Stimulated activated CD4-positive, alpha-beta T cell treated with anti-CD3 and anti-CD28 coated beads, Interleukin-1b, Interleukin-23, amount 100 ng/mL, for 24 hours (primary cell): ENCODE results near the gene LPCAT1.
"Not testable (repeated sequence)": the region's sequence is repeated elsewhere in the genome, so short reads cannot be mapped to it uniquely, and the experiment has no call there.

ENCODE experiments used
- DNase-seq, 4 experiments: peaks; one replicate each; pipeline ENCODE4 v3.0.0-alpha.2; 2020; ENCODE audit warnings: low read depth in 4 of 4, low spot score in 1 of 4

The LPCAT1 gene

DNA sequence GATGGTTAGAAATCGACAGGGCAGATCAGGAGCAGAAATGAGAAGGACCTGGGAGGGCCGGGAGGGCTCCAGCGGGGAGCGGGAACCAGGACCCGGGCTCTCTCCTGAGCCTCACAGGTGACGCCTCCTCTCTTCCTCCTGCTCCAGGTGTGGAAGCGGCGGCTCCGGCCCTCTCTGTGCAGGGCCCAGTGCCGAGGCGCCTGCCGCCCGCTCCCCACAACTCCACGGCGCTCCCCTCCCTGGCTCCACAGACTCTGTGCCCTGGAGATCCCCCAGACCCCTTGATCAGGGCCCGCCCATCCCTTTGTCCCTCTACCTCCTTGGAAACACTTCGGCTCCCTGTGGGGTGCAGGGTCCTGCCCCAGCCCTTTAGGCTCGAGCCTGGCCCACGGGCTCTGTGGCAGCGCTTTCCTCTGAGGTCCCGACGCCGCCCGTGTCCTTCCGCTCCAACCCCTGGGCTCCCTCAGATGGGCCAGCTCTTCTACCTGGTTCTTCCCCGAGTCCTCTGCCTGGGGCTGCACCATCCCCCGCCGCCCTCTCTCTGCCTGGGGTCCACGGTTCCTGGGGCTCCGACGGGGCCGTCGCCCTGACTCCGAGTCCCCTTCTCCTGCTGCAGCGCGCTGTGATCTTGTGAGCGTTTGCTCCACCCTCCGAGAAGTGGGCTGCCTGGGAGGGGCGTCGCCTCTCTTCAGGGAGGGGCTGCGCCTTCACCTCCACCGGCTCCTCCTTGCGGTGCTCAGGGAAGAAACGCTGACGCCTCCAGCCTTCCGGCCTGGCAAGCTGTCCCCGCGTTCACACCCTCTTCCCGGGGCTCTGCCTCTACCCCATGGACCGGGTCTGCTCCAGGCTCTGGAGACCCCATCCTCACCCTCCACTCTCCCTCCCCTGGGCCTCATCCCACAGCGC is 56.2 kb downstream of the LPCAT1 start:
- no peak for DNase-seq

- no peak for DNase-seq
These were observed 57.0 kb downstream of the LPCAT1 start for GRCh38 chr5:1466631-1467265.

DNA sequence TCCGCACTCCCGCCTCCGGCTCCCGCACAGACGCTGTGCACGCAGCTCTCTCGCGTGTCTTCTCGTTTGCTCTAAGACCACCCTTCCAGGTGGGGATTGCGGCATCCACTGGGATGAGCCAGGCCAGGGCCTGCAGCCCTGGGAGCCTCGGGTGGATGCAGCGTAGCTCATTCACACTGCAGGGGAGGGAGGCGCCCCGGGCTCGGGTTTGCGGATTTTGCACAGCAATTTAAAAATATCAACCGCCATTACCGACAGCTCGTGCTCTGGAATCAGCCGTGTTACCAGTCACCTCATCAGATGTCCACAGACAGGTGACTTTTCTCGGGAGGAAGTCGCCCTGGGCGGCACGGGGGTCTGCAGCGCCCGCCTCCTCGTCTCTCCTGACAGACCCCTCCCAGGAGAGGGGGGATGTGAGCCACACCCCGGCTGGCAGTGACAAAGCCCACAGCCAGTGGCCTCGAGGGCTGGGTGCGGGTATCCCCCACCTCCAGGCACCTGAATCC is 57.7 kb downstream of the LPCAT1 start:
- no peak for DNase-seq

- no peak for DNase-seq
These were observed 58.6 kb downstream of the LPCAT1 start for GRCh38 chr5:1465117-1465516.

DNA sequence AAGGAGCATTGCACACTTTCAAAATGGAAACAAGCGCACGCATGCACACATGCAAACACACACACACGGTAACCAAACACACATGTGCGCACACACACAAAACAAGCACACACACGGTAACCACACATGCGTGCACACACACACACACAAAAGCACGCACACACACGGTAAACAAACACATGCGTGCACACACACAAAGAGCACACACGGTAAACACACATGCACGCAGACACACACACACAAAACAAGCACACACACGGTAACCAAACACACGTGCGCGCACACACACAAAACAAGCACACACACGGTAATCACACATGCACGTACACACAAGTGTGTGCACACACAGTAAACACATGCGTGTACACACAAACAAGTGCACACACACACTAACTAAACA is 59.2 kb downstream of the LPCAT1 start:
- no peak for DNase-seq

- DNase-seq = no peak
These were observed 59.7 kb downstream of the LPCAT1 start for GRCh38 chr5:1464096-1464446.

DNA sequence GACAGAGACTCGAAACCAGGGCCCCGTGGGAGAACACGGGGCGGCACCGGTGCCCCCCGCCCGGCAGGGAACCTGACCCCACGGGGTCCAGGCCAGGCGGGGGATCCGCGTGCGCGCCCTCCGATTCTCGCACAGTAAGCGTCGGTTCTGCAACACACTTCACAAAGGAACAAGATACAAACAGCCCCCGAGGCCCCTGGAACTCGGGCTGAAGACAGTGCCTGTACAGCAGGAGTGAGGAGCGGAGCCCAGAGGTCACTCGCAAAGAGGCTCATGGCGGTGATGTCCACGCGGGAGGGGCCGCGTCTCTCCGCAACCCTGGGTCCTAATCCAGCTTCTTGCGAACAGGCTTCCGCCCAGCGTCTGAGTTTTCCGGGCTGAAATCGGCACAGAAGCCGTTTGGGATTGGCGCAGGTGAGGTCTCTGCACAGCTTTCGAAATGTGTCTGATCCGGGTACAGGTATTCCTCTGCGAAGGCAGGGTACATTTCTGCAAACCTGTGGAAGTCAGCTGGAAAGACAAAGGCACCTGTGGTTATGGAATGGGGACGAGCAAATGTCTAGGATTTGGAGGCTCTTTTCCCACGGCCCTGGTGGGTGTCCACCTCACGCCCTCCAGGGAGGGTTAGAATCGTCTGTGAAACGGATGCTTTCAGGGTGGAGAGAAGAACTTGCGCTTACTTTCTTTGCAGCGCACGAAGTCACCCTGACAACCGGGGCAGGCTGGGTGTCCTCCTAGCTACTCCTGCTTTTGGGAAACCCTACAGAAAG is 60.2 kb downstream of the LPCAT1 start:
- DNase-seq = no peak

DNA sequence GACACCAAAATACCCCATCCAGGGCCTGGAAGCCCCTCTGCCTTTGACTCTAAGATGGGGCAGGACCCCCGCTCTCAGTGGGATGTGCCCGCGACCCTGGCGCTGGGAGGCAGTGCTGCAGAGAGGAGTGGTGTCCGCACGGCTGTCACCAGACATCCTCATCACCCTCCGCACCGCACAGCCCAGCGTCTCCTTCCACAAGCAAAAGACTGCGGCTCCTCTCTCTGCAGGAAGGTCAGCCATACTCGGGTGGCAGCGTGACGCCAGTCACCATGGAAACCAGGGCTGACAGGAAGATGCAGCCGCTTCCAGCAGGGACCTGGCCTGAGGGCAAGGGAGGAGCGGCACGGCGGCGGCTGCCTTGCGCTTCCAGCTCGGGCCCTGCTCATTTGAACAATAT is 61.4 kb downstream of the LPCAT1 start:
- no peak for DNase-seq

- no peak for DNase-seq
These were observed 62.4 kb downstream of the LPCAT1 start for GRCh38 chr5:1461396-1461795.

- no peak for DNase-seq
These were observed 63.6 kb downstream of the LPCAT1 start for GRCh38 chr5:1460054-1460682.

DNA sequence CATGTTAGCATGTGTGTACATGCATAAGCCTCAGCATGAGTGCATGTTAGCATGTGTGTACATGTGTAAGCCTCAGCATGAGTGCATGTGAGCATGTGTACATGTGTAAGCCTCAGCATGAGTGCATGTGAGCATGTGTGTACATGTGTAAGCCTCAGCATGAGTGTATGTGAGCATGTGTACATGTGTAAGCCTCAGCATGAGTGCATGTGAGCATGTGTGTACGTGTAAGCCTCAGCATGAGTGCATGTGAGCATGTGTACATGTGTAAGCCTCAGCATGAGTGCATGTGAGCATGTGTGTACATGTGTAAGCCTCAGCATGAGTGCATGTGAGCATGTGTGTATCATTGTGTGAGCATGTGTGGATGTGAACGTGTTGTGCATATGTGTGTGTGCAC is 64.3 kb downstream of the LPCAT1 start:
- not testable (repeated sequence) for DNase-seq

DNA sequence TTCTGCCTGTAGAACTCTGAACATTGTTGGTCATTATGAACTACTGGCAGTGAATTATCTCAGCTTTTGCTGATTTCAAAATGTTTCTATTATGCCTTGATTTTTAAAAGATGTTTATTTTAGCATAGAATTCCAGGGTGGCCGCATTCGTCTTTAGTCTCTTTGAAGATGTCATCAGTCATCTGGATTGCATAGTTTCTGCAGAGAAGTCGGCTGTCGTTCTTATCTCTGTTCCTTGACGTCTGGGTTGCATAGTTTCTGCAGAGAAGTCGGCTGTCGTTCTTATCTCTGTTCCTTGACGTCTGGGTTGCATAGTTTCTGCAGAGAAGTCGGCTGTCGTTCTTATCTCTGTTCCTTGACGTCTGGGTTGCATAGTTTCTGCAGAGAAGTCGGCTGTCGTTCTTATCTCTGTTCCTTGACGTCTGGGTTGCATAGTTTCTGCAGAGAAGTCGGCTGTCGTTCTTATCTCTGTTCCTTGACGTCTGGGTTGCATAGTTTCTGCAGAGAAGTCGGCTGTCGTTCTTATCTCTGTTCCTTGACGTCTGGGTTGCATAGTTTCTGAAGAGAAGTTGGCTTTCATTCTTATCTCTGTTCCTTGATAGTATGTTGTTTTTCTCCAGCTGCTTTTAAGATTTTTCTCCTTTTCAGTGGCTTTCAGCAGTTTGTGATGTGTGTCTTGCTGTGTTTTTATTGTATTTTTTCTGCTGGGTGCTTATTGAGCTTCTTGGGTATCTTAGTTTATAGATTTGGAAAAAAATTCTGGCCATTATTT is 67.5 kb downstream of the LPCAT1 start:
- not testable (repeated sequence) for DNase-seq

GRCh38 chr5:1453613-1454012 is 70.1 kb downstream of the LPCAT1 start:
- DNase-seq = no peak

DNA sequence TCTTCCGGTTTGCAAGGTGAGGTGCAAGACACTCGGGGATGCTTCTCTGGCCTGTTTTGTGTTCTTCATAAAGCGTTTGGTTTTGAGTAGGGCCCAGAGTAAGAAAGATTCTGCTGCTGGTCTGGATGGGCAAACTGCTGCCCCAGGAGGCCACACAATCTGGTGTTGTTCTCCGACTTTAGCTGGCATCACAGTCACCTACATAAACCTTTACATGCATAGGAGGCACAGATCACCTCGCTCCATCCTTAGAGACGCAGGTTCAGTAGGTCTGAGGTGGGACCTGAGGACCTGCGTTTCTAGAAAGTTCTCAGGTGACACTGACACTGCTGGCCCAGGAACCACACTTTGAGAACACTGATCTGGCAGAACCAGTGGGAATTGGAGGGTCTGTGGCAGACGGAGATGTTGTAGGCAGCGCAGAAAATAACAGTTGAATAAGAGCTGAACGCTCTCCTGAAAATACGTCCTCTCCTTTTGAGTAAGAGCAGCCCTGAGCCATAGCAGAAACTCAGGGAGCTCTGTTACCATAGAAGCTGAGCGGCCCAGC is 74.6 kb downstream of the LPCAT1 start:
- no peak for DNase-seq

DNA sequence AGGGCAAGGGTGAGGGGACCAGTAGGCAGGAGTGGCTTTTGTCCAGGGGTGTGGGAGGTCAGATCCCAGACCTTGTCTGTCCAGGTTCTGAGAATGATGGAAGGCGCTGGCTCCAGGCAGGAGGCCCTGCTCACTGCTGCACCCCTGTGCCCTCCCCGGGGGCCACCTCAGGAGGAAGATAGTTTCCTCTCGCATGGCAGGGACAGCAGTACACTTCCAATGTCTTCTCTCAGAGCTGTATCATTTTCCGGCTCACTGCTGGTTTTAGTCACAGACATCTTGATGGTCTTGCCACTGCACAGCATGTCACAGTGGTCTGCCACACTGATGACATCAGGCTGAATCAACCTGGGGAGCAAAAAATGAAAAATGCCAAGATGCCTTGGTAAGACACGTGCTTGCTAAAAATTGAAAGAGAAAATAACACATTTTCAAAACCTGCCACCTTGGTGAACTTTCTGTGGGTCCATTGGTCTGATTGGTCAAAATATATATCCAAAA is 75.2 kb downstream of the LPCAT1 start:
- DNase-seq = no peak

- no peak for DNase-seq
These were observed 75.9 kb downstream of the LPCAT1 start for GRCh38 chr5:1447671-1448361.

DNA sequence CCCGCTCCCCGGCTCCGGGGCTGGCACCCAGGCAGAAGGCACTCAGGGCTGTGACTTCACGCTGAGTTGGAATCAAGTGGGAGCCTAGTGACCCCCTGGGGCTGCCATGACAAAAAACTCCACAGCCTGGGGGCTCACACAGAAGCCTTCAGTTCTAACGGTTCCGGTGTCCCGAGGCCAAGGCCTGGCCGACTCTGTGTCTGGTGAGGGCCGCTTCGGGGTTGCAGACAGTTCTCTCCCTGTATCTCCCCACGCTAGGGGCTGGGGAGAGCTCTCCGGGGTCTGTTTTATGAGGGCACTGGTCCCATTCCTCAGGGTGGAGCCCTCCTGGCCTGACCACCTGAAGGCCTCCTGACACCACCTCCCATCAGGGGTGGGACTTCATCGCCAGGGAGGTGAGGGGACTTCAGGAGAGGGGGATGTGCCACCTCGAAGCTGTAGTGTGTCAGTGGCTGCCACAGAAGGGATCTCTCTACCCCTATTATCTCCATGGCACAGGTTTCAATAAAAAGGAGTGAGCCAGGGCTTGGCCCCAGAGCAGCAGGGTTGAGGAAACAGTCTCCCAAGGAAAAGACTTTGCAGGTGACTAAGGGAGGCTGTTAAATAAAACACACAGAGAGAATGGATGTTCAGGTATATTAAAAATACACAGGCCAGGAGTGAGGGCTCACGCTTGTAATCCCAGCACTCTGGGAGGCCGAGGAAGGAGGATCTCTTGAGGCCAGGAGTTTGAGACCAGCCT is 77.0 kb downstream of the LPCAT1 start:
- DNase-seq = no peak

DNA sequence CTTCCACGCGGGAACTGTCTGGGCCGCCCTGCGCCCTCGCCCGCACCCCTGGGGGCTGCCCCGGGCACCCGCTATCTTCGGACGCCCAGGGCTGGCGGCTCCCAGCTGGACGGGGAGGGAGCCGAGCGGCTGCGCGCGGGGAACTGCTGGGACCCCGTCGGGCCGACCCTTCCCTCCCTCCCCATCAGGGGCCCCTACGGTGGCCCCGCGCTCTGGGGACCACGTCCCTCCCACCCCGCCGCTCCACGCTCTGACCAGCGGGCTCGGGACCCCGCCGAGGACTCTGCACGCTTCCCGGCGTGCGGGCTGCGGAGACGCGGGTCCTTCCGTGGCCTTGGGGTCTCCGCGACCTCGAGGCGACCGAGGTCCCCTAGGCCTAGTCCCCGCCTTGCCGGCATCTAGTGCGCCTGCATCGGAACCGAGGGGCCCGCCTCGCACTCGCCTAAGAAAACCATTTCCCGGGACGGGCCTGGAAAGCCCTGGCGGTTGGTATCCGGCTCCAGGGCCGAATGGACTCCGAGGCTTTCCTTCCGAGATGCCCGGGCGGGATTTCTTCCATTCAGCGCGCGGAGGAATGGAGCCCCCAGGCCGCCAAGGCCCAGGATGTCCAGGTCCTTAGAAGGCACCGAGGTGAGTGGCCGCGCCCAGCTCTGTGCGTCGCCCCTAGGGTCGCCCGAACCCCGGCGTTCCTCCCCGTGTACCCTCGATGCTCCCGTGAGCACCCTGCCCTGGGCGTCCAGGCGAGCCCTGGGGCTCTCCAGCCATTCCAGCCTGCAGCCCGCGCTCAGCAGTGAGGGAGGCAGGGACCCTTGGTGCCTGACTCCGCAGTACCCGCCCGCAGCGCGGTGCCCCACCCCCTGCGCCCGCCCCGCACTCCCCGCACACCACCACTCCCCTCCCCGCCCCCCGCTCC is 77.8 kb downstream of the LPCAT1 start:
- DNase-seq = no peak
